H1 (cell line): Measurements from ENCODE around the gene ADTRP. TPM values are rescaled to one million over a fixed set of nuclear protein-coding genes. Genes with fewer than 3 reads are reported as not detected.

ENCODE experiments used
- CHD1 ChIP-seq: IDR thresholded peaks from 2 replicates; pipeline ENCODE4 v1.6.1; 2012; ENCODE audit warnings: low read depth, low read length, improper control_type of control experiment
- HDAC2 ChIP-seq, 2 experiments: fragments of 300-600 bp in 1 of 2; sonication (generic) in 1 of 2; IDR thresholded peaks; 2 replicates each; pipeline ENCODE4 v1.6.1; 2011 to 2012; ENCODE audit warnings: low read depth in 2 of 2, low read length in 2 of 2, mild to moderate bottlenecking in 2 of 2, moderate library complexity in 2 of 2, borderline replicate concordance in 1 of 2, inconsistent platforms in 1 of 2
- polyA plus RNA-seq, 7 experiments: library from polyadenylated mRNA; depleted of rRNA in 3 of 7; stranded (reverse) in 5 of 7; unstranded in 2 of 7; fragments of >200 nt in 5 of 7; fragments of 200-250 nt in 2 of 7; gene quantifications; 1 replicate in 5 of 7; 2 replicates in 1 of 7; 4 replicates in 1 of 7; pipeline versions ENCODE4 v1.2.1 to v1.2.3, GENCODE V29; 2011 to 2013; ENCODE audit warnings: missing spikeins in 2 of 7, mixed read lengths in 2 of 7
- total RNA-seq: library from RNA; stranded (reverse); fragmentation: NEBNext Ultra II Directional; extraction: Animal tissue kit (Norgen Biotek cat#: 25700); gene quantifications from 2 replicates; pipeline ENCODE4 v1.2.1, GENCODE V29; 2021

Gene ADTRP
- total and polyA plus RNA-seq, 2 of the 8 experiments (the other 6 are each of a cell fraction or from before 2014, with no cell fraction given): 0.08 to 0.45 TPM

DNA sequence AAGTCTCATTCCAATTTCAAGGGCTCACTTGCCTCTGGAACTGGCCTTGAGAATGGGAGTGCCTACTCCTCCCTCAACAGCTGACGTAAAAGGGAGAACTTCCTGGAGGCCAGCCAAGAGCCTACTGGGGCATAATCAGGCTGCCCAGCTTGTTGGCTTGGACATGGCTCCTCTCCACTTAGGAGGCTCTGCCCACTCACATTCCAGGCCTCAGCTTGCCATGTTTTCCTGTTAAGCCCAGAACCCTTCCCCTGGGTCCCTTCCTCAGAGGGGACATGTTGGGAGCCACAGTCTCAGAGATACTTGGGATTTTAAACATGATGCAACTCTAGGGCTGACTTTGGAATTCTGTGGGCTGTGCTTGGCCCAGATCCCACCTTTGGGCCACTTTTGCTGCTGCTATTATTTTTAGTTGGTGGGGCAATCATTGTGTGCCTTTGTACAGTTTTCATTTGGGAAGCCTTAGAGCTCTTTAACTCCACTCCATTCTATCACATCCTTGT lies 31.5 kb upstream of the ADTRP start (continued):
- TF ChIP-seq HDAC2 (IDR thresholded peaks at IDR 0.05; ENCODE audit: borderline replicate concordance in 1 of 2, low read depth in 2 of 2, low read length in 2 of 2) (no peak), CHD1 (no peak)
